Stimulated activated CD4-positive, alpha-beta T cell treated with anti-CD3 and anti-CD28 coated beads, Interleukin-15, amount 100 ng/mL, for 1 hour (primary cell): Measurements from ENCODE around the gene TGFBR3L.
"Not testable (repeated sequence)": the region's sequence is repeated elsewhere in the genome, so short reads cannot be mapped to it uniquely, and the experiment has no call there.

Experiments
- DNase-seq, 2 donors: peaks; one replicate each; pipeline ENCODE4 v3.0.0-alpha.2; 2020; ENCODE audit warnings: low read depth in 1 of 2, low spot score in 1 of 2

Gene TGFBR3L

GRCh38 chr19:7947939-7948338 is 33.3 kb downstream of the TGFBR3L start:
- no peak for DNase-seq

- no peak for DNase-seq
Measured at GRCh38 chr19:7953060-7953459, 38.4 kb downstream of the TGFBR3L start.

GRCh38 chr19:7953576-7953975 is 38.9 kb downstream of the TGFBR3L start:
- DNase-seq, result no peak

DNA sequence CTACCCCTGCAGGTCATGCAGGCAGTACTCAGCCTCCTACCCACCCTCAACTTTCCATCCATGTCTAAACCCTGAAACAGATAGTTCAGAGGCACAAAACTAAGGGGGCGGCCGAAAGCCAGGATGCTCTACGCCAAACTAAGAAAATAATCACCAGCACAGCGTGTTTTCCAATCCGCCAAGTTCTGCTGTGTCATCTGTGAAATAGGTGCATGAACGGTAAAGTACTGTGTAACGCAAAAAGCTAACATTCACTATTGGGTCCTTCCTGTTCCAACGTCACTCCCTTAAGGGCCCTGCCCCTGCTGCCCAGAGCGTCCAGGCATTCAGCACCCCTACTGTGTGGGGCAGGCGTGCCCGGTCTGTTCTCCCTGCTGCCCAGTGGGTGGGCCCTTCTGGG is 41.1 kb downstream of the TGFBR3L start:
- no peak for DNase-seq

DNA sequence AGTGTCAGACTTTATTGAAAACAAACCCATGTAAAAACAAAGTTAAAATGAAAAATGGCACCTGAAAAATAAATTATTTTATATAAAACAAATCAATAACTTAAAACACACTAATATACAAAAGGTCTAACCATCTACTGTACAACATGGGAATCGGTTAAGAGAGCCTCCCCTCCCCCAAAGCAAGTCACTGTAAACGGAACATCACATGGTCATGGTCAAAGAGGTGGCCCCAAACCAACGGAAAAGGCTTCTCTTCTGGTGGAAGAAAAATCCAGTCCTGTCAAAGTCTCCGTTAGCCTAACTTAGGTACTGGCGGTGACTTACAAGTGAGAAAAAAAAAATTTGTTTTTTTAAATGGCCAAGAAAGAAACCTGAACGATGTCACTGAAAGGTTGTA is 44.6 kb downstream of the TGFBR3L start:
- DNase-seq, result no peak

- not testable (repeated sequence) for DNase-seq
Measured at GRCh38 chr19:7961082-7961481, 46.5 kb downstream of the TGFBR3L start.

DNA sequence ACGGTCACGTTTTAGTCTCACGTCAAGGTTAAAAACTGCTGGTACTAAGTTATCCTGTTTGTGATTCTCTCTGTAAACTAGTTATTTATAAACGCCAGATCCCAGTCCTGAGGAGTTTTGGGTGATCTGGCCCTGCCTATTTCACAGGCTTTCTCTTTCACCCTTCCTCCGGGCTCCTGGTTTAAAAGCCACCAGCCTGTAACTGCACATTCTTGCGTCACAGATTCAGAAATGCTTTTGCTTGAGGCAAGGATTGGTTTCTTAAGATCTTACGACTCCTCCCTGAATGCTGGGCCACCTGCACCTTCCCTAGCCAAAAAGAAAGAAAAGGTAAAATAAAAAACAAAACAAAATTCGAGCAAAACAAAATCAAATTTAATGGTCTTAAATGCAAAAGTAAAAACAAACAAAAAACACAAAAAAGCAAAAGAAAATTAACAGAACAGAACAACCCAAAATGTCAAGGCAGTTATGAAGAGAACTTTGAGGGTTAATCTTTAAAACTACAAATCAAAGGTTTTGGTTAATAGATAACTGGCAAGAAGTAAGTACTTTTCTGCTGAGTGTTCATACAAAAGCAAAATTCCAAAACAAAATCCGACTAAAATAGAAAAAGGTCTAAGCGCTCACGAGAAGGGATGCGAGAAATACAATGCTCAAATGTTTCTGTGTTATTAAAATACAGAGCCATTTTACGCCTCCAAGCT is 47.4 kb downstream of the TGFBR3L start:
- DNase-seq, result no peak

DNA sequence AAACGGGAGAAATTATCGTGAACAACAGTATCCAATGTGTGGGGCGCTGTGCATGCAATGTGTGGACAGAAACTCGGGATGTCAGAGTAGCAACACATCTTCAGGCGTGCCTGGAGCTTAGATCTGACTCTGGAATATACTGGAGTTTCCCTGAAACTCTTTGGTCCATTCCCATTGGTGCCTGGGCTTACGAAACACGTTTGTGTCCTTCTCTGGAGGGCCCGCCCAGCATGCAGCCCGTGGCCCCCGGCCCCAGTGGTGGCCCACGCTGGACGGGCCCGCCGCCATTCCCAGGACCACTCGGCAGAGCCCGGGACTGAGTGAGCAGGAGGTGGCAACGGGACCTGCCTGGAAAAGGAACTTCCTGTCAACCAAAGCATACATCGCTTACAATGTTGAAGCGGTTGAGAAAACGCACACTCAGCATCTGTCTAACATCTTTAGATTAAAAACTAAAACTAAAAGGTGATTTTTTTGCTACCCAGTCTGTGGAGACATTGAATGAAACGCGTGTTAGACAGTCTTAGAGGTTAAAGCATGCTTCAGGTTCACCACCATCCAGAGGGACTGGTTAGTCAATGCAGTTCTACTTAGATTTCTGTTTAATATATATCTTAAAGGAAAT is 48.1 kb downstream of the TGFBR3L start:
- DNase-seq, result no peak

DNA sequence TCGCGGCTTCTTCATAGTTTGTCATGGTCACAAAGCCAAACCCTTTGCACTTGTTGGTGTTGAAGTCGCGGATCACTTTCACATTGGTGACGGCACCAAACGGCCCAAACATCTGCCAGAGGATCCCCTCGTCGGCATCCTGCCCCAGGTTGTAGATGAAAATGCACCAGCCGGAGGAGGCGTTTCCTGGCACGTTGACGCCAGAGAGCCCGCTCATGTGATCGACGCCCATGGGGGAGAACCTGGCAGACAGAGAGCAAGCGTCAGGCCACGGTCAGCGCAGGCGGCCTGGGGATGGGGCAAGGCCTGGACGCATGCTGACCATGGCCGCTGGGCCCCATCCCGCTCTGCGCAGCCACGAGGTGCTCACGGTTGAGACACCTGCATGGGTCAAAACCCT is 48.9 kb downstream of the TGFBR3L start:
- DNase-seq, result no peak

- DNase-seq, result no peak
Measured at GRCh38 chr19:7965259-7965841, 50.7 kb downstream of the TGFBR3L start.

DNA sequence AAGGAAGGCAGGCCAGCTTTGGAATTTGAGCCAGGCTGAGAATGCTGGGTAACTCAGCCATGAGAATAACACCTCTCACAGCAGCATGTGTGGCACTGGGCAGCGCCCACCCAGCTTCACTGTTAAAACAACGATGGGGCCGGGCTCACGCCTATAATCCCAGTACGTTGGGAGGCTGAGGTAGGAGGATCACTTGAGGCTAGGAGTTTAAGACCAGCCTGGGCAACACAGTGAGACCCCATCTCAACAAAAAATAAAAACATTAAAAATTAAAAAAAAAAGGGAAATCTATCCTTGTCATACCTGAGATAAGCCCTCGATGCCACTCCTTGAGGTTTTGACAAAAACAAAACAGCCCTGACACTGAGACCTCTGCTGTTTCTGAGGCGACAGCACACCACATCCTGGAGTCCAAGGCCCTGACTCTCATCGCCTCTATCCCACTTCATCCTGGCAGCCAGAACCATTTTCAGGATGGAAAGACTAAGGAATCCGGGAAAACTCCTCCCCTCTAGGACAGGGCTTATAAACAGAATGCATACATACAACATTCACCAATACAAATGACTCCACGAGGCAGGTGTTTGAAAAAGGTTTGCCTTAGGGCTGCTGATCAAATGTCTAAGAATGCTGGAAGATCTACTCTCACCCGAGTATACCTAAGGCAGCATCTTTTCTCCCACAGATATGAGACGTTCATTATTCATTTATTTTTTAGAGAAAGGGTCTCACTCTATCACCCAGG is 51.5 kb downstream of the TGFBR3L start:
- no peak for DNase-seq

- no peak for DNase-seq
Measured at GRCh38 chr19:7968008-7968795, 53.6 kb downstream of the TGFBR3L start.
